Measurements from ENCODE around the gene WASF3. TPM values are rescaled to one million over a fixed set of nuclear protein-coding genes. Genes with fewer than 3 reads are reported as not detected.

WASF3 gene
- polyA plus RNA-seq, 3 donors = not detected

GRCh38 chr13:26707122-26708006 lies 149.9 kb downstream of the WASF3 start:
- no peaks in the 10 kb centered on the region for H3K4me1 ChIP-seq (ENCODE audit: control insufficient read depth in 1 of 2, insufficient read depth in 2 of 2, low read length in 2 of 2)
- no peak overlapping the region for H3K4me2 ChIP-seq (replicated peaks; ENCODE audit: extremely low read depth, low read length, poor library complexity, severe bottlenecking)
- H3K9ac ChIP-seq (ENCODE audit: insufficient read depth, low read length, poor library complexity, severe bottlenecking) = no peak overlapping the region
- H3K27me3 ChIP-seq (ENCODE audit: control insufficient read depth in 2 of 2, insufficient read depth in 2 of 2, low read length in 2 of 2) = no peaks in the 10 kb centered on the region
- H3K36me3 ChIP-seq (replicated peaks in 1 of 2; ENCODE audit: control insufficient read depth in 1 of 2, insufficient read depth in 2 of 2, low read length in 2 of 2) = no peaks in the 10 kb centered on the region
- no peaks in the 10 kb centered on the region for H3K4me1 Mint-ChIP-seq
- no peak overlapping the region for H3K4me3 Mint-ChIP-seq
- H3K27ac ChIP-seq (ENCODE audit: low read depth in 1 of 2, low read length in 2 of 2) = no peak overlapping the region
- H3K27ac Mint-ChIP-seq = no peak overlapping the region
- no peaks in the 10 kb centered on the region for H3K36me3 Mint-ChIP-seq
- no peaks in the 10 kb centered on the region for H4K20me1 ChIP-seq (ENCODE audit: insufficient read depth, low read length)
- H3K4me3 ChIP-seq (replicated peaks in 1 of 3; ENCODE audit: low read depth in 2 of 3, low read length in 3 of 3) = no peak overlapping the region
- DNase-seq = no peak
- TF ChIP-seq, protein P1, sequence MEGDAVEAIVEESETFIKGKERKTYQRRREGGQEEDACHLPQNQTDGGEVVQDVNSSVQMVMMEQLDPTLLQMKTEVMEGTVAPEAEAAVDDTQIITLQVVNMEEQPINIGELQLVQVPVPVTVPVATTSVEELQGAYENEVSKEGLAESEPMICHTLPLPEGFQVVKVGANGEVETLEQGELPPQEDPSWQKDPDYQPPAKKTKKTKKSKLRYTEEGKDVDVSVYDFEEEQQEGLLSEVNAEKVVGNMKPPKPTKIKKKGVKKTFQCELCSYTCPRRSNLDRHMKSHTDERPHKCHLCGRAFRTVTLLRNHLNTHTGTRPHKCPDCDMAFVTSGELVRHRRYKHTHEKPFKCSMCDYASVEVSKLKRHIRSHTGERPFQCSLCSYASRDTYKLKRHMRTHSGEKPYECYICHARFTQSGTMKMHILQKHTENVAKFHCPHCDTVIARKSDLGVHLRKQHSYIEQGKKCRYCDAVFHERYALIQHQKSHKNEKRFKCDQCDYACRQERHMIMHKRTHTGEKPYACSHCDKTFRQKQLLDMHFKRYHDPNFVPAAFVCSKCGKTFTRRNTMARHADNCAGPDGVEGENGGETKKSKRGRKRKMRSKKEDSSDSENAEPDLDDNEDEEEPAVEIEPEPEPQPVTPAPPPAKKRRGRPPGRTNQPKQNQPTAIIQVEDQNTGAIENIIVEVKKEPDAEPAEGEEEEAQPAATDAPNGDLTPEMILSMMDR (IDR thresholded peaks at IDR 0.05) = no peak
- intact Hi-C loops (cut with micrococcal nuclease) = no loop called here
- H2AFZ ChIP-seq (ENCODE audit: insufficient read depth, low read depth, low read length, poor library complexity, severe bottlenecking) = no peak overlapping the region
- no peaks in the 10 kb centered on the region for H3K79me2 ChIP-seq (ENCODE audit: insufficient read depth, low read length)
- peaks cover 2 to 15% (median 4%) of the 10 kb centered on the region in 3 donors for H3K27me3 Mint-ChIP-seq (ENCODE audit: low read depth in 3 of 3)
- WGBS (ENCODE audit: insufficient coverage) = 51% methylated on average over 2 of the region's 13 CpGs
- H3K9me3 Mint-ChIP-seq = peaks cover 0 to 8% (median 1%) of the 10 kb centered on the region in 7 donors
- no peaks in the 10 kb centered on the region for H3K9me3 ChIP-seq (replicated peaks in 1 of 2; ENCODE audit: control insufficient read depth in 1 of 2, insufficient read depth in 1 of 2, low read length in 2 of 2)

DNA sequence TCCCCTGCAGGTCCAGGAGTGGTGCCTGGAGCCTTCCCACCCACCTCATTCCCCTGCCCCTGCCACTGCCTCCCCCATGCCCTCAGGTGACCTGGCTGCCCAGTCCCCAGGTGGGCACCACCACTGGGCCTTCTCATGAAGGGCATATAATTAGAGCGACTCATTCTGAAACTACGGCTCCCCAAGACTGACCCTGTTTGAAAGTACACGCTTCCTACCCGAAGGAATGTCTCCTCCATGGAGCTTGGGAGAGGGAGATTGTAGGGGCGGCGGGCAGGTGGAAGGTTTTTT lies 150.5 kb downstream of the WASF3 start:
- Mint-ChIP-seq H3K9me3 (peaks cover 3 to 9% (median 5%) of the 10 kb centered on the region in 7 donors), H3K27me3 (ENCODE audit: low read depth in 3 of 3) (peaks cover 2 to 13% (median 6%) of the 10 kb centered on the region in 3 donors), H3K4me1 (no peaks in the 10 kb centered on the region), H3K4me3 (no peak overlapping the region), H3K36me3 (no peaks in the 10 kb centered on the region), H3K27ac (no peak overlapping the region)
- Histone ChIP-seq H3K36me3 (replicated peaks in 1 of 2; ENCODE audit: control insufficient read depth in 1 of 2, insufficient read depth in 2 of 2, low read length in 2 of 2) (no peaks in the 10 kb centered on the region), H4K20me1 (ENCODE audit: insufficient read depth, low read length) (no peaks in the 10 kb centered on the region), H3K9me3 (replicated peaks in 1 of 2; ENCODE audit: control insufficient read depth in 1 of 2, insufficient read depth in 1 of 2, low read length in 2 of 2) (no peaks in the 10 kb centered on the region), H2AFZ (ENCODE audit: insufficient read depth, low read depth, low read length, poor library complexity, severe bottlenecking) (no peak overlapping the region), H3K27me3 (ENCODE audit: control insufficient read depth in 2 of 2, insufficient read depth in 2 of 2, low read length in 2 of 2) (no peaks in the 10 kb centered on the region), H3K4me3 (replicated peaks in 1 of 3; ENCODE audit: low read depth in 2 of 3, low read length in 3 of 3) (no peak overlapping the region), H3K27ac (ENCODE audit: low read depth in 1 of 2, low read length in 2 of 2) (no peak overlapping the region), H3K79me2 (ENCODE audit: insufficient read depth, low read length) (no peaks in the 10 kb centered on the region), H3K4me1 (ENCODE audit: control insufficient read depth in 1 of 2, insufficient read depth in 2 of 2, low read length in 2 of 2) (no peaks in the 10 kb centered on the region), H3K9ac (ENCODE audit: insufficient read depth, low read length, poor library complexity, severe bottlenecking) (no peak overlapping the region), H3K4me2 (replicated peaks; ENCODE audit: extremely low read depth, low read length, poor library complexity, severe bottlenecking) (no peak overlapping the region)
- intact Hi-C loops (cut with micrococcal nuclease) = no loop called here
- DNase-seq = no peak
- 100% methylated on average over 1 of the region's 6 CpGs for WGBS (ENCODE audit: insufficient coverage)
- TF ChIP-seq, protein P1 (IDR thresholded peaks at IDR 0.05) = no peak

Data from CD14-positive monocyte (primary cell).